Inflammatory macrophage treated with lipopolysaccharide for 1 hour (primary cell): ENCODE measurements around the gene COPZ1.
"Not testable (repeated sequence)": the region's sequence is repeated elsewhere in the genome, so short reads cannot be mapped to it uniquely, and the experiment has no call there.

Experiments
- DNase-seq, 2 donors: peaks; one replicate each; pipeline ENCODE4 v3.0.0-alpha.2; 2020 to 2022

Gene COPZ1, protein sequence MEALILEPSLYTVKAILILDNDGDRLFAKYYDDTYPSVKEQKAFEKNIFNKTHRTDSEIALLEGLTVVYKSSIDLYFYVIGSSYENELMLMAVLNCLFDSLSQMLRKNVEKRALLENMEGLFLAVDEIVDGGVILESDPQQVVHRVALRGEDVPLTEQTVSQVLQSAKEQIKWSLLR

DNA sequence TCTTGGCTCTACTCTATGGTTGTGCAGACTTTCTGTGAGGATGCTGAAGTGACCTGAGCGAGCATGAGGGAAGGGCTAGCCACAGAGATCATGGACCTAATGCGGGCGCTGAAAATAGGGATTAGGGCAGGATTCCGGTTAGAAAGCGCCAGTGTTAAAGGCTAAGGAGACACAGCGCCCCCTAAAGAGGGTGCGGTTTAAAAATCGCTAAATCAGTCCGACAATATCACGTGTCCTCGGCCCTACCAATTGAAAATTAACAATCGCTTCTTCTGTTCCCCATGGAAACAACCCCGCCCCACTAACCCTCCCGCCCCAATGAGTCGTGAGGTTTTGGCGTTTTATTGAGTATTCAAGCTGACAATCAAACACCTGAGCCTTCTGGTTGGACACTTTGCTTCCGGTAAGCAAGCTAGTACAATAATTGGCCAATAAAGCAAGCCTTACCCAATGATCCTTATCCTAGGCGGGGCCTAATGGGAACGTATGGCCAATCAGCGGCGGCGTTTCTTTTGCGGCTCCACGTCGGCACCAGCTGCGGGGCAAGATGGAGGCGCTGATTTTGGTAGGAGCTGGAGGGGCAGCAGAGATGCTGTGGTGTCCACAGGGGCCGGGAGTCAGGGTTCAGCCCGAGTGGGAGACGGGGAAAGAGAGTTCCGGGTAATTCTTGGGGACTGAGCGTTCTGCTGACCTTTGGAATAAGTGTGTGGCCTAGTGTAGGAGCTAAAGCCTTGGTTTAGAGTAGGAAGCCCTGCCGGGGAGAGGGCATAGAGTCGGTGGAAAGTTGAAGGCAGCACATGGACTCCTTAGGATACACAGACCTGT lies at the start of gene COPZ1:
COPZ1 (plus strand) TSS at position 515 of the 825 bp plus-strand sequence; CDS start at position 548, 33 bp downstream.
- DNase-seq: peak; percentile 98 to 100

DNA sequence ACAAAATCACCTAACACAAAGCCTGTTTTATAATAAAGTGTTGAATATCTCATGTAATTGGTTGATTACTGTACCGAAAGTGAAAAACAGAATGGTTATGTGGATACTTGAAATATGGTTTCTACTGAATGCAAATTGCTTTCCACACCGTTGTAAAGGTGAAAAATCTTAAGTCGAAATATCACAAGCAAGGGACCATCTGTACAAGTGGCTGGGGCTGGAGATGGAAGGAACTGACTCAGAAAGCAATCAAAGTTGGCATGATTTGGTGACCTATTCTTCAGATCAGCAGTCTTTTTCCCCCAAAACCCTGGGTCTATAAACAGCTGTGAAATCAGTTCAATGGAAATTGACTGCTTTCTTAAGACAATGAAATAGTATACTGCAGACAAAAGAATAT lies 48.6 kb upstream of the COPZ1 start:
- DNase-seq: no peak

DNA sequence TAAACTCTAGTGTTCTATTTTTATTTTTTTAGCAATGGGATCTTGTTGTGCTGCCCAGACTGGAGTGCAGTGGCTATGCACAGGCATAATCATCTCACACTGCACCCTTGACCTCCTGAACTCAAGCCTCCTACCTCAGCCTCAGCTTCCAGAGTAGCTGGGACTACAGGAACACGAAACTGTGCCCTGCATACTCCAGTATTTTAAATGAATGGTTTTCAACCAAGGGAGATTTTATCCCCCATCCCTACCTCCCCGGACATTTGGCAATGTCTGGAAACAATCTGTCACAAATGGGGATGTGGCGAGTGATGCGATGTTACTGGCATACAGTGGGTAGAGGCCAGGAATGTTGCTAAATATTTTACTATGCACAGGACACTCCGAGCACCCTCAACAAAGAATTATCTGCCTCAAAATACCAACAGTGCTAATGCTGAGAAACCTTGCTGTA lies 47.1 kb upstream of the COPZ1 start:
- DNase-seq: peak; percentile 54 to 59

DNA sequence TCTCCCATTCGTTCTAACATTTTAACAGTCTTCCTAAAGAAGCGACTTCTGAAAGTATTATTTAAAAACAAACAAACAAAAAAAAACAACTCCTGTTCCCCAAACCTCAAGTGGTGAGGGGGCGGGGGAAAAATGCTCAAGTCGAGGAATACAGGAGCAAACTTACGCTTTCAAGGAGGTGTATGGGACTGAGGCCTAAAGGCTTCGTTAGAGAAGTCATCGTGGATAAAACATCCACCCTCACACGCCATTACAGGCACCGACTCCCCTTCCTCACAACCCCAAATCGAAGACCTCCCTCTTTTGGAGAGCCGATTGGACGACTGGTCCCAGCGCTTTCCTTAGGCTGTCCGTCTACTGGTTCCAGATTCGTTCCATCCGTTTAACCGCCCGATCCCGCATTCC lies 45.7 kb upstream of the COPZ1 start:
- DNase-seq: no peak

DNA sequence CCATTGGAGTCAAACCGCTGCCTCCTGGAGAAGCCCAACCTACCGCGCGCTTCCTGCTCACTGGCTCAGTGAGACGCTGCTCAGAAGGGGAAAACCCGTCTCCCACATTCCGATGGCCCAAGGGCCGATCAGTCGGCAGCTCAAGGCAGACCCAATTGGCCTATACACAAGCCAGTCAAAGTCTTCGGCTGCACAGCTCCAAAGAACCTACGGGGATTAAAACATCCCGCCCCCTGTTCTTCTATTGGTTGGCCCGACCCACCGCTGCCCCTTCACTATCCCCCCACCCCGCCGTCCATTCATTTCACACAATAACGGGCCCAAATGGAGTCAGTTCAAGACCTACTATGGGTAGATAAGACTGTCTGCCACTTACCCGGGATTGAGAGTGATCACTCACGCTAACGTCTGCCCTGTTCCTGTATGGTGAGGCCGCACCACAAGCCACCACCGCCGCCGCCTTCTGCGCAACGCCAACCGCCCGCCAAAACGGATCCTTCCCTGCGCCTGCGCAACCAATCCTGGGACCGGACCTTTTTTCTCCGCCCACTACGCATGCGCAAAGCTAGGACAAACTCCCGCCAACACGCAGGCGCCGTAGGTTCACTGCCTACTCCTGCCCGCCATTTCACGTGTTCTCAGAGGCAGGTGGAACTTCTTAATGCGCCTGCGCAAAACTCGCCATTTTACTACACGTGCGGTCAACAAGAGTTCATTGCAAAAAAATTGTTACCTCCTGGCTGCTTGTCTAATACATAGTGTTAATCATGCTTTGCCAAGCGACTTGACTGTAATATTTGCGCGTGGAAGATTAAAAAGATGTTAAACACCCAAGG lies 45.1 kb upstream of the COPZ1 start, which contains the start of gene CBX5:
CBX5 (minus strand) TSS at position 491 of the 836 bp plus-strand sequence. CDS start 22,472 bp downstream, outside the sequence.
- DNase-seq: peak; percentile 99

DNA sequence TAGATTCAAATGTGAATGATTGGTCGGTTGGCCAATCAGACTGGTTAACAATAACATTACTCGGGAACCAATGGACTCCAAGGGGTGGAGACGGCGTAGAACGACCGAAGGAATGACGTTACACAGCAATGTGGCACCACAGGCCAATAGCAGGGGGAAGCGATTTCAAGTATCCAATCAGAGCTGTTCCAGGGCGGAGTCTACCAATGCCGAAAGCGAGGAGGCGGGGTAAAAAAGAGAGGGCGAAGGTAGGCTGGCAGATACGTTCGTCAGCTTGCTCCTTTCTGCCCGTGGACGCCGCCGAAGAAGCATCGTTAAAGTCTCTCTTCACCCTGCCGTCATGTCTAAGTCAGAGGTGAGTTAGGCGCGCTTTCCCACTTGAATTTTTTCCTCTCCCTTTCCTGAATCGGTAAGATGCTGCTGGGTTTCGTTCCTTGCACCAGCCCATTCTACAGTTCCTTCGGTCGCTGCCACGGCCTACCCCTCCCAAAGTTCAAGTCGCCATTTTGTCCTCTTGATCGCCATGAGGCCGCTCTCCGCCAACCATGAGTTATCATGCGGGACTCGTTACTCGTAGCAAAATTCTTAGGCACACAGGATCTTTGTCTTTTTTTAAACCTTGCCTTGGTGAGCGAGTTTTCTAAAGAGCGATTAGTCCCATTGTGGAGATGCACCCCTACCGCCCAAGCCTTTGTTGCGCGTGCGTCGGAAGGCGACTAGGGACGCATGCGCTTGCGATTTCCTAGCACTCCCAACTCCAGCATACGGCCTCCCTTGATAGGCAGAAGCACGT lies 44.3 kb upstream of the COPZ1 start, which contains the start of gene HNRNPA1:
HNRNPA1 (plus strand) TSS at position 259 of the 793 bp plus-strand sequence; CDS start at position 341, 82 bp downstream.
- DNase-seq: peak; percentile 98 to 100

DNA sequence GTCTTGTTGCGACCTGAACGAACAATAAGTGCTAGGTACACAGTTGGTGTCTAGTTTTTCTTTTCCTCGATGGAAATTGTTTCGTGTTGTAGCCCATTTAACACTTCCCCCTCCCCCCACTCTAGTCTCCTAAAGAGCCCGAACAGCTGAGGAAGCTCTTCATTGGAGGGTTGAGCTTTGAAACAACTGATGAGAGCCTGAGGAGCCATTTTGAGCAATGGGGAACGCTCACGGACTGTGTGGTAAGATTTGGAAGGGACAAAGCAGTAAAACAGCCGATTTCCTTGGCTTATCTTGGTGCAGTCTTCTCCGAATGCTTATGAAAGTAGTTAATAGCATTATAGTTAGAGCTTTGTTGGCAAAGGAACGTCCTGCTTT lies 43.7 kb upstream of the COPZ1 start:
- not testable (repeated sequence) for DNase-seq

DNA sequence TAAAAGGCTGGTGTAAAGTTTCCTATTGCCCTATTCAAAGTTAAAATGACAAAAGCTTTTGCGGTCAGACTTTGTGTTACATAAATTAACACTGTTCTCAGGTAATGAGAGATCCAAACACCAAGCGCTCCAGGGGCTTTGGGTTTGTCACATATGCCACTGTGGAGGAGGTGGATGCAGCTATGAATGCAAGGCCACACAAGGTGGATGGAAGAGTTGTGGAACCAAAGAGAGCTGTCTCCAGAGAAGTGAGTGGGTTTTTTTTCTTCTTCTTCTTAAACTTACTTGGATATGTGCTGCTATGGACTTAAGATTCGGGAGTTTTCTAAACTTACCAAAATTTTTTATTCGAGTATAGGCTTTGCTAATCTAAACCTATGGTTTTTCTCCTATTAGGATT lies 43.2 kb upstream of the COPZ1 start:
- not testable (repeated sequence) for DNase-seq

DNA sequence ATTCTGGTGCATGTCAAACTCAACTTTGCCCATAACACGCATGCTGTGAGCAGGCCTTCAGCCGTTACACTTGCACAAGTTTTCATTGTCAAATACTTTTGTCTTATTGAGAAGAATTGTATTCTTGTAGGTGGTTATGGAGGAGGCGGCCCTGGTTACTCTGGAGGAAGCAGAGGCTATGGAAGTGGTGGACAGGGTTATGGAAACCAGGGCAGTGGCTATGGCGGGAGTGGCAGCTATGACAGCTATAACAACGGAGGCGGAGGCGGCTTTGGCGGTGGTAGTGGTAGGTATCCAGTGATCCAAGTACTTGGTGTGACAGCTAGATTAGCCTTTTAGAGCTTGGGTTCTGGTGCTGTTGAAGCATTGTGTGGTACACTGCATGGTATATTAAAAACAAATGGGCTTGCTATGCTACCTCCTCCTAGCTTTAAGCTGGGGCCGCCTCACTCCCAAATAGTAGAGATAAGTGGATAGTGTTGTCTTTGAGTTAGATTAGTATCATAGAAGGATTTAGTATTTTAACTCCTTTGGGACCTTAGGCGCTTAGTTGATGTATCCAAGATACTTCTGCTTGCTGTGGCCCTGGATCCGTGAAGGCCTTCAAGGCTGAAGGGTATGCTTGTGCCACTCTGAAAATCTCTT lies 41.9 kb upstream of the COPZ1 start:
- no peak for DNase-seq

DNA sequence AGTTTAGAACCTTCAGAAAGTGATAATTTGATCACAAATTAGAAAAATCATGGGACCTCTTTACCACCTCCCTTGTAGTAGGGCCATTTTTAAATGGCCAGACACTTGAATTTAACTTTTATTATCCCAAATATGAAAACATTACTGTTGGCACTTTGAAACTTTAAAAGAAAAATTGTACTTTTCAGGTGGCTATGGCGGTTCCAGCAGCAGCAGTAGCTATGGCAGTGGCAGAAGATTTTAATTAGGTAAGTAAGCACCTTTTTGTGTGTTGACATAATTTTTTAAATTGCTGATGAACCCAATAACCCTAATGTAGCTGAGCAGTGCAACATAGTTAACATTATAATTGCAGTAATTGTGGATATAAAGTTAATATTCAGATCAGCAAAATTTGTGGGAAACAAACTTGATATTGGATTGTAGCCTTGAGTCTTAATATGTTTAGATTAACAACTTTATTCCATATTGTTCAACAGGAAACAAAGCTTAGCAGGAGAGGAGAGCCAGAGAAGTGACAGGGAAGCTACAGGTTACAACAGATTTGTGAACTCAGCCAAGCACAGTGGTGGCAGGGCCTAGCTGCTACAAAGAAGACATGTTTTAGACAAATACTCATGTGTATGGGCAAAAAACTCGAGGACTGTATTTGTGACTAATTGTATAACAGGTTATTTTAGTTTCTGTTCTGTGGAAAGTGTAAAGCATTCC lies 40.7 kb upstream of the COPZ1 start:
- DNase-seq: not testable (repeated sequence)

DNA sequence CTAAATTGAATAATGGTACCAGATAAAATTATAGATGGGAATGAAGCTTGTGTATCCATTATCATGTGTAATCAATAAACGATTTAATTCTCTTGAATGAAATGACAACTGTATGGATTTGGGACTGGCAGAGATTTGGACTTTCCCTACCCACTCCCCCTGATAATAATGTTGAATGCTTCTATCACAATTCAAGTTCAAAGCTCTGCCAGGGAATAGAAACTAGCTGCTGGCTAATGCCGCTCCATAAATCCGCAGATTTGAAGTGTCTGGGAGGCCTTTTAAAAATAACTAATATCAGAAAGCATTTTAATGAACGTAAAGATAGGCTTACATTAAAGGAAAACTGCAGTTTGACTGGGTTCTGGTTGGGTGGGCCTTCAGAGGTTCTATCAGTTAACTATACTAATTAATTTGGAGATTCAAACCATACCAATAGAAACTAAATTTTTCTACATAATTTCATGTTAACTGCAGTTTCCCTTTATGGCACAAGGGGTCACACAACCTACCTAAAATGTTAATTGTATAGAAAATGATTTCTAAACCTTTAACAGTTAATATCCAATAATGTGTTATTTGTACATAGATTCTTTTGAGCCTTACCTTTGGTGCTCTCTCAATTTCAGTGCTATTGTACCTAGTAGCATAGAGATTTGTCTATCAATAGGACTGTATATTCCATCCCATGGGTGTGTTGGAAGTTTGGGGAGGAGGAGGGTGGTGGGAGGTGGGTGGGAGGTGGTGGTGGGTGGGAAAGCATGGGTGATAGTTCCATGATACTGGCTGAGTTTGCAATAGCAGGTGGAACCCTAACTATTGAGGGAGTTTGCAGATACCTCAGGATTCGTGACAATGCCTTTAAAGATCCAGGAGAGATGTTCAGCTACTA lies 39.5 kb upstream of the COPZ1 start:
- DNase-seq: no peak

DNA sequence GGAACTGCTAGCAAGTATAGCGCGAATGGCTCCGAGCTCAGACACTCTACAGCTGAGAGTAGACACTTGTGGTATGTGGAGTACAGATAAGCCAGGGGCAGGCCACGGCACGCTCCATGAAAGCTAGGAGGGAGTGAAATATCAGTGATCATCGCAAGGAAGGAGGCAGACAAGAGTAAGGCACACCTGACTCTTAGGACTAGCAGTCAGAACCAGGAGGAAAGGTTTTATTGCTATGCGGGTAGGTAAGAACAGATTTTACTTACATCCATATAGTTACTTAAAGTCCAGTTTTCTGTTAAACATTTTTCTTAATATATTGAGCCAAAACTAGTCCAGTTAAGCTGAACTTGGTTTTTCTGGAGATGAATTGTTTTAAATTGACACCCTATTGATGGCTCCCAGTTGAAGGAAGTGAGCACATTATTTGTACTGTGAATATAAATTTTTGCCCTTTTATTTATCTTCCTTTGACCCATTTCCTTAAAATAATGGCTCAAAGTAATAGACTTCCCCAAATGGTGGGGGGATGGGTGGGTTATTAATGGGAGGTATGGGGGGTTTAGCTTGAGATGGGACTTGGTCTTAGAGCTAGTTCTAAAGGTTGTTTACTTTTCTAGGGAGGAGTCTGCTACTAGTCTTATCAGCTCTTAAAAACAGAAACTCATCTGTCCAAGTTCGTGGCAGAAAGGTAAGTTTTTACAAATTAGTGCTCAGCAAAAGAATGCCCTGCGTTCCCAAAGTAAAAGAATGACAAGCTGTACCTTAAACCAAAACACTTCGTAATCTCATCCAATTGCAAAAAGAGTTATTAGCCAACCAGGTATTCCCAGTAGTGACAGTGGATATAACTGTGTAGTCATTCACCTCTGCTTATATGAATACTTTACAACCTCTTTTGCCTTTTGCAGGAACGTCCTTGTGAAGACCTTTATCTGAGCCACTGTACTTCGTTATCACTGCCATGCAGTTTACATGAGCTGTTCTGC lies 38.6 kb upstream of the COPZ1 start:
- no peak for DNase-seq

DNA sequence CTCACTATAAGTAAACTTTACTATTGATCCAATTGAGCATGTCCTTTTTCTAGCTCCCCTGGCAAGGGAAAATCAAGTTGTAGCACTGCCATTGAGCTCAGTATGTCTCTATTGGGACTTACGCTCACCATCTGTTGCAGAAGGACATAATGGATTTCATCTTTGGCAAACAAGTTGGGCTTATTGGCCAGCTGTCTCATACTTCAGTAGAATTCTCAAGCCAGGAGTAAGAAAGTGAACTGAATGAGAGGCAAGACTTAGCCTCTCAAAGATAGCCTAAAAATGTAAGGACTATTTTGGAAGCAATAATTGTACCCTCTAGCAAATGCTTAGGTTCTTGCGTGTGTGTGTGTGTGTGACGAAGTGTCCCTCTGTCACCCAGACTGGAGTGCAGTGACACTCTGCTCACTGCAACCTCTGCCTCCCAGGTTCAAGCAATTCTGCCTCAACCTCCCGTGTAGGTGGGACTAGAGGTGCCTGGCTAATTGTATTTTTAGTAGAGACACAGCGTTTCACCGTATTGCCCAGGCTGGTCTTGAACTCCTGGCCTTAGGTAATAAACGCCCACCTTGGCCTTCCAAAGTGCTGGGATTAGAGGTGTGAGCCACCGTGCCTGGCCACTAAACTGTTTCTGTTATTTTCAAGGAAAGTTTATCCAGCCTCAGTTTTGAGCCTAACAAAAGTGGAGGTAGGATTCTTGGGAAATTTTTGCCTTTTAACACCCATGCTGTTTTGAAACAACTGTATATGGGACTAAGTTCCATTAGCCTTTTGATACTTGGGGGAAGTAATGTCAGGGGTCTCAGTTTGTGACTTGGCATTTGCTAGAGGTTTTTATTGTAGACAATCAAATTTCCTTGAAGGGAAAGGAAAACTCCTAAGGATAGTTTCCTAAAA lies 37.4 kb upstream of the COPZ1 start:
- DNase-seq: no peak

DNA sequence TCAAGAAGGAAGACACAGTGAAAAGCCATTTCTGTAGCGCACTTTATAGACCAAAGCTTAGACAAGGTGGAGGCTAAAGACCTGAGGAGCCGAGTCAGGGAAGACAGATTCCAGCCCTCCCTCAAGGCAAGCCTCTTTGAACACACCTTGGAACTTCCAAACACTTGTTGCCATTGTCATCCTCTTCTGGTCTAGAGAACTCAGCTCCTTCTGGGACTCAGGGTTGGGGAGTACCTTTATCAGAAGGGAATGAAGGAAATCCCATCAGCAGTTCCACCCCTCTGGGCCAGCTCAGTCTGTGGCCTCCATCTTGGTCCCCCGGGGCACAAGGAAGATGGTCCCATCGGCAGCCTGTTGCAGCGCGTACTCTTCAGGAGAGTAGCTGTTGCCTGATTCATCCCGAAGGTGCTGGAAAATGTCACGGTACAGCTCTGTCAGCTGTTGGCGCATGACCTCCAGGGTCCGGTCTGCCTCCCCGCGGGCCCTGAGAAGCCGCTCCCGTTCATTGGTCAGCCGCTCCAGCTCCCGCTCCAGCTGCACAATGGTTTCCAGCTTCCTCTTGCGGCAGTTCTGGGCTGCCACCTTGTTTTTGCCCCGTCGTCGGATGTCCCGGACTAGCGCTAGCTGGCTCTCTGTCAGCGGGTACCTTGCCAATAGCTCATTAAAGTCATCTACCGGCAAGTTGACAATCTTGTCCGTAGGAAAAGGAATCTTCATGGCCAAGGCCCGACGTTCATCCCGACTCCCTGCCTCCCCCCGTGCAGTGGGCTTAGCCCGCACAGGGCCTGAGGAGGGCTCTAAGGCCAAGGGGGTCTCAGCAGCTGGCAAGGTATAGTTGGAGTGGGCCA lies 32.6 kb upstream of the COPZ1 start:
- no peak for DNase-seq

DNA sequence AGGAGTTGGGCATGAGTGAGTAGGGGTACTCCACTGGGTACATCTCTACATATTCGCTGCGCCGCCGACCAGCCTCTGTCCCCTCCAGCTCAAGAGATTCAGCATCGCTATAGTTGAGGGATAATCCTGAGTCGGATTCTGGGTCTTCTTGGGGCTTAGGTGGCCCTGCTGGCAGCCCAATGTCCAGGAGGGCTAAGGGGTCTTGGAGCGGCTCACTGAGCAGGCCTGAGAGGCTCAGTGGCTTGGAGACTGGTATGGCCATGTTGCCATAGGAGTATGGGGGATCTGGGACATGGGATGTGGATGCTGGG lies 32.0 kb upstream of the COPZ1 start:
- no peak for DNase-seq

DNA sequence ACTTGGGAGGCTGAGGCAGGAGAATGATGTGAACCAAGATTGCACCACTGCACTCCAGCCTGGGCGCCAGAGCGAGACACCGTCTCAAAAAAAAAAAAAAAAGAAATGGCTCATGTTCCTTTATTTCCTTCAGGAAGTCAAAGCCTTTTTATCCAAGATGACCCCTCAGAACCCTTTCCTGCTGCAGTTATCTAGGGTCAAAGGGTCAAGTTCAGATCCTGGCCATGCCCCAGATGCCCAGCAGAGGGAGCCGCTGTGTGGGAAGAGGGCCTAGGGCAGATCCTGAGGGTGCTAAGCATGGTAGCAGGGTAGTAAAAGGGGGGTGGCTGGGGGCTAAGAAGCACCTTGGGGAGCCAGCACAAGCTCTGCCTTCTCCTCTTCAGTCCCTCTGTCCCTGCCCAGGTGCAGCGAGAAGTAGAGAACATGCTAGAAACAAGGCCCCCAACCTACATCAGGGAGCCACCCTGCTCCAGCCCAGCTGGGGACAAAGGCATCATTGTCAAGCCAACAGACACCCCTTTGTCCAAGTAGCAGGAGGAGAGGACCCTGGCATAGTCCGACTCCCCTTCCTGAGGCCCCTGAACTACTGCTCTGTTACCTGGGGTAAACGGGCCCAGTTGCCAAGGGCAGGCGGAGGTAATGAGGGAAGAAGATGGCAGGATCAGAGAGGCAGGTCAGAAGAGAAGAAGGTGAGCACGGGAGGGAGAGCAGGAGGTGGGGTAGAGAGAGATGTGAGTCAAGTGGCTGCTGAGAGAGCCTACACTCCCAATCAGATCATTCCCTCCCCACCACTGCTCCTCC lies 30.6 kb upstream of the COPZ1 start:
- DNase-seq: peak; percentile 40 to 90
